Mesendoderm (in vitro differentiated cells): Measurements from ENCODE around the gene KIAA0232.
"Not testable (repeated sequence)": the region's sequence is repeated elsewhere in the genome, so short reads cannot be mapped to it uniquely, and the experiment has no call there.

Experiments used
- DNase-seq: peaks from one replicate; pipeline ENCODE4 v3.0.0; 2013
- H2AK5ac ChIP-seq: 2 replicates; pipeline ENCODE4 v1.6.1; 2013; ENCODE audit warnings: low read length, inconsistent platforms
- H2BK120ac ChIP-seq: 2 replicates; pipeline ENCODE4 v1.6.1; 2013; ENCODE audit warnings: low read depth, mild to moderate bottlenecking, low read length, moderate library complexity, mixed read lengths
- H2BK15ac ChIP-seq: replicated peaks from 2 replicates; pipeline ENCODE4 v1.6.1; 2013; ENCODE audit warnings: low read depth, mild to moderate bottlenecking, moderate library complexity
- H2BK5ac ChIP-seq: 2 replicates; pipeline ENCODE4 v1.6.1; 2013; ENCODE audit warnings: low read length, inconsistent platforms
- H3K18ac ChIP-seq: 2 replicates; pipeline ENCODE4 v1.6.1; 2013; ENCODE audit warnings: mild to moderate bottlenecking, low read length, mixed read lengths
- H3K23ac ChIP-seq: one replicate; pipeline ENCODE4 v1.6.1; 2013; ENCODE audit warnings: low read length
- H3K27ac ChIP-seq: 2 replicates; pipeline ENCODE4 v1.5.1; 2013; ENCODE audit warnings: low read depth, mild to moderate bottlenecking, inconsistent platforms, low read length, moderate library complexity
- H3K27me3 ChIP-seq: 2 replicates; pipeline ENCODE4 v1.6.1; 2013; ENCODE audit warnings: low read length, control low read depth, mild to moderate bottlenecking, inconsistent platforms; ENCODE audit not compliant: insufficient read depth, poor library complexity
- H3K36me3 ChIP-seq: 2 replicates; pipeline ENCODE4 v1.6.1; 2013; ENCODE audit warnings: low read length, inconsistent platforms; ENCODE audit not compliant: control insufficient read depth, insufficient read depth
- H3K4ac ChIP-seq: one replicate; pipeline ENCODE4 v1.6.1; 2013; ENCODE audit warnings: low read depth, mild to moderate bottlenecking, low read length, moderate library complexity
- H3K4me1 ChIP-seq: 2 replicates; pipeline ENCODE4 v1.6.1; 2013; ENCODE audit warnings: low read depth, low read length, inconsistent platforms; ENCODE audit not compliant: control insufficient read depth
- H3K4me2 ChIP-seq: 2 replicates; pipeline ENCODE4 v1.6.1; 2013; ENCODE audit warnings: low read length
- H3K4me3 ChIP-seq: 2 replicates; pipeline ENCODE4 v1.5.1; 2013; ENCODE audit warnings: mild to moderate bottlenecking, low read length
- H3K56ac ChIP-seq: one replicate; pipeline ENCODE4 v1.6.1; 2013; ENCODE audit warnings: low read length
- H3K79me1 ChIP-seq: 2 replicates; pipeline ENCODE4 v1.6.1; 2013; ENCODE audit warnings: low read length, inconsistent platforms
- H3K79me2 ChIP-seq: 2 replicates; pipeline ENCODE4 v1.6.1; 2013; ENCODE audit warnings: mild to moderate bottlenecking, low read length; ENCODE audit not compliant: control insufficient read depth, insufficient read depth
- H3K9ac ChIP-seq: 2 replicates; pipeline ENCODE4 v1.6.1; 2013; ENCODE audit warnings: low read length, inconsistent platforms
- H4K5ac ChIP-seq: one replicate; pipeline ENCODE4 v1.6.1; 2013; ENCODE audit warnings: low read length
- H4K8ac ChIP-seq: one replicate; pipeline ENCODE4 v1.6.1; 2013; ENCODE audit warnings: low read depth, mild to moderate bottlenecking, control low read depth, low read length, moderate library complexity
- WGBS: extraction: QIAGEN DNeasy Blood & Tissue Kit; methylation state at CpG from one replicate; pipeline ENCODE4 v1.1.7; 2013; ENCODE audit warnings: low lambda C conversion rate, missing lambda C conversion rate; ENCODE audit not compliant: insufficient coverage; ENCODE audit errors: extremely low coverage; 5-methylcytosine and 5-hydroxymethylcytosine counted together

KIAA0232 gene

GRCh38 chr4:6791796-6792195, 9.3 kb downstream of the KIAA0232 start:
- H2BK15ac ChIP-seq, H2AK5ac ChIP-seq, H3K27ac ChIP-seq, H3K4ac ChIP-seq, H4K5ac ChIP-seq, H3K23ac ChIP-seq, H3K4me1 ChIP-seq, H4K8ac ChIP-seq, H3K18ac ChIP-seq, H3K4me3 ChIP-seq, H3K4me2 ChIP-seq, H3K27me3 ChIP-seq, H3K9ac ChIP-seq, DNase-seq, H3K56ac ChIP-seq, H3K36me3 ChIP-seq, H2BK5ac ChIP-seq, H2BK120ac ChIP-seq: not testable (repeated sequence)
- no CpG with 5 or more reads among the region's 3 CpGs for WGBS
- Histone ChIP-seq H3K79me1 (peaks cover 25% of the 10 kb centered on the region), H3K79me2 (peaks cover 56% of the 10 kb centered on the region)

GRCh38 chr4:6794189-6794588, 11.7 kb downstream of the KIAA0232 start:
- Histone ChIP-seq H3K4me1 (no peaks in the 10 kb centered on the region), H3K36me3 (no peaks in the 10 kb centered on the region), H3K56ac (no peak overlapping the region), H3K79me1 (peaks cover 27% of the 10 kb centered on the region), H3K4ac (no peak overlapping the region), H4K8ac (no peak overlapping the region), H3K4me3 (no peak overlapping the region), H3K23ac (no peak overlapping the region), H3K18ac (no peak overlapping the region), H4K5ac (no peak overlapping the region), H3K27me3 (no peaks in the 10 kb centered on the region), H3K79me2 (peaks cover 54% of the 10 kb centered on the region), H3K4me2 (no peak overlapping the region), H2BK5ac (no peak overlapping the region), H3K9ac (no peak overlapping the region), H2BK120ac (no peak overlapping the region), H2BK15ac (no peak overlapping the region), H3K27ac (no peak overlapping the region), H2AK5ac (no peak overlapping the region)
- WGBS: no CpG with 5 or more reads among the region's 4 CpGs
- no peak for DNase-seq

GRCh38 chr4:6795821-6796220, 13.3 kb downstream of the KIAA0232 start:
- Histone ChIP-seq H2BK120ac (no peak overlapping the region), H3K23ac (no peak overlapping the region), H3K79me1 (peaks cover 27% of the 10 kb centered on the region), H3K27ac (no peak overlapping the region), H3K56ac (no peak overlapping the region), H2AK5ac (no peak overlapping the region), H2BK15ac (no peak overlapping the region), H3K4me3 (no peak overlapping the region), H3K4me1 (no peaks in the 10 kb centered on the region), H3K27me3 (no peaks in the 10 kb centered on the region), H4K5ac (no peak overlapping the region), H3K4me2 (no peak overlapping the region), H3K36me3 (no peaks in the 10 kb centered on the region), H3K9ac (no peak overlapping the region), H3K18ac (no peak overlapping the region), H3K79me2 (peaks cover 48% of the 10 kb centered on the region), H4K8ac (no peak overlapping the region), H2BK5ac (no peak overlapping the region), H3K4ac (no peak overlapping the region)
- WGBS: 100% methylated on average over 3 of the region's 8 CpGs
- DNase-seq: no peak

- not testable (repeated sequence) for H3K4ac ChIP-seq, H2BK15ac ChIP-seq, H2BK120ac ChIP-seq, H3K23ac ChIP-seq, H3K4me2 ChIP-seq, H3K4me1 ChIP-seq, H3K9ac ChIP-seq, H3K4me3 ChIP-seq, H2BK5ac ChIP-seq, H3K18ac ChIP-seq, H3K36me3 ChIP-seq, H3K27me3 ChIP-seq, H4K8ac ChIP-seq, H3K56ac ChIP-seq, H4K5ac ChIP-seq, H3K27ac ChIP-seq, H2AK5ac ChIP-seq, DNase-seq
- peaks cover 34% of the 10 kb centered on the region for H3K79me1 ChIP-seq
- peaks cover 56% of the 10 kb centered on the region for H3K79me2 ChIP-seq
- WGBS: no CpG with 5 or more reads among the region's 4 CpGs
These were observed 14.8 kb downstream of the KIAA0232 start for GRCh38 chr4:6797368-6797767.

- Histone ChIP-seq H3K36me3 (no peaks in the 10 kb centered on the region), H3K79me1 (peaks cover 33% of the 10 kb centered on the region), H3K56ac (no peak overlapping the region), H3K79me2 (peaks cover 45% of the 10 kb centered on the region), H3K18ac (no peak overlapping the region), H3K27ac (no peak overlapping the region), H3K9ac (no peak overlapping the region), H3K27me3 (no peaks in the 10 kb centered on the region), H4K8ac (no peak overlapping the region), H3K23ac (no peak overlapping the region), H3K4me2 (no peak overlapping the region), H2BK120ac (no peak overlapping the region), H3K4me3 (no peak overlapping the region), H2BK15ac (no peak overlapping the region), H2BK5ac (no peak overlapping the region), H3K4me1 (no peaks in the 10 kb centered on the region), H4K5ac (no peak overlapping the region), H3K4ac (no peak overlapping the region), H2AK5ac (no peak overlapping the region)
- DNase-seq: no peak
- WGBS: no CpG with 5 or more reads among the region's 3 CpGs
These were observed 16.6 kb downstream of the KIAA0232 start for GRCh38 chr4:6799091-6799490.

- DNase-seq: no peak
- Histone ChIP-seq H3K27ac (no peak overlapping the region), H3K56ac (no peak overlapping the region), H3K79me2 (peaks cover 28% of the 10 kb centered on the region), H3K4ac (no peak overlapping the region), H2BK15ac (no peak overlapping the region), H3K27me3 (no peaks in the 10 kb centered on the region), H3K4me3 (no peak overlapping the region), H3K4me2 (no peak overlapping the region), H3K4me1 (no peaks in the 10 kb centered on the region), H2AK5ac (no peak overlapping the region), H2BK5ac (no peak overlapping the region), H4K5ac (no peak overlapping the region), H3K79me1 (peaks cover 20% of the 10 kb centered on the region), H3K23ac (no peak overlapping the region), H4K8ac (no peak overlapping the region), H3K36me3 (no peaks in the 10 kb centered on the region), H3K18ac (no peak overlapping the region), H2BK120ac (no peak overlapping the region), H3K9ac (no peak overlapping the region)
- WGBS: no CpG with 5 or more reads among the region's 8 CpGs
These were observed 19.5 kb downstream of the KIAA0232 start for GRCh38 chr4:6802025-6802424.
